GM20000 (cell line): ENCODE results near the gene FBXO7.

Experiments used
- DNase-seq: peaks from one replicate; pipeline ENCODE4 v3.0.0; 2012; ENCODE audit warnings: low spot score
- CTCF ChIP-seq: IDR thresholded peaks from 2 replicates; pipeline ENCODE4 v1.5.1; 2012; ENCODE audit warnings: mild to moderate bottlenecking, control low read depth; ENCODE audit errors: extremely low read depth, missing control alignments

FBXO7 gene

DNA sequence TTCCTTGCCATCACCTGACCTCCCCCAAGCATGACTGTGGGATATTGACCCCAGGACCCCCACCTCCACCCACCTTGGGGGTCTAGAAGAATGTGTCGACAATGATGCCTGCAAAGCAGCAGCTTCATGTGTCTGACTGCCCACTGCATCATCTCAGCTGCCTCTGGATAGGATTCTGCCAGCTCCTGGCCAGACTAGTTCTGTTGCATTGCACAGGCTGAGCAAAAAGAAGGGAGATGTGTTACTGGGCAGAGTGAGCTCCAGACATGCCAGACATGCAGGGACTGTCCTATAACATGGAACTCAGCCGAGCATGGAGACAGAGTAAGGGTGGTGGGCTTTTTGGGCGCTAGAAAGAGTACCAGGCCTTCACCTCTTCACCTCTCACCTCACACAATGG lies 36.7 kb downstream of the FBXO7 start:
- TF ChIP-seq CTCF, result no peak
- DNase-seq, result no peak

GRCh38 chr22:32511776-32512175 lies 37.2 kb downstream of the FBXO7 start:
- no peak for DNase-seq
- no peak for TF ChIP-seq CTCF

- no peak for TF ChIP-seq CTCF
- DNase-seq, result no peak
These were observed 37.8 kb downstream of the FBXO7 start for GRCh38 chr22:32512267-32512982.

GRCh38 chr22:32515084-32515483 lies 40.5 kb downstream of the FBXO7 start:
- no peak for DNase-seq
- no peak for TF ChIP-seq CTCF

DNA sequence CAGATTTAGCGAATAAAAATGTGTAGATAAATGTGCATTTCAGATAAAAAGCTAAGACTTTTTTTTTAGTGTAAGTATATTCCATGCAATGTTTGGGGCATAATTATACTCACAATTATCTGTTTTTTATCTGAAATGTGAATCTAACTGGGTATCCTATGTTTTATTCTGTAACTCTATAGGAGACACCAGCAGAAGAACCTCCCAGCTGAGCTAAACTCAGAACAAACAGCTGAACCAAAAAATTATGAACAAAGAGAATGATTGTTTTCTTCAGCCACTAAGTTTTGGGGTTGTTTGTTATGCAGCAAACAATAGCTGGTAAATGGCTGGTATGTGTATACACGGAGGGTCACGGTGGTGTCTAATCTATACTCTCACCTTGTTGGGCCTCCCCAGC lies 42.9 kb downstream of the FBXO7 start:
- no peak for DNase-seq
- TF ChIP-seq CTCF, result no peak

GRCh38 chr22:32517921-32518320 lies 43.3 kb downstream of the FBXO7 start:
- DNase-seq, result no peak
- TF ChIP-seq CTCF, result no peak

GRCh38 chr22:32518381-32518780 lies 43.8 kb downstream of the FBXO7 start:
- no peak for DNase-seq
- no peak for TF ChIP-seq CTCF
